Subcutaneous abdominal adipose tissue (tissue), 5 donors: ENCODE data around the gene CPNE1.

Experiments used
- H3K27ac ChIP-seq: one replicate; pipeline ENCODE4 v1.7.0; 2013; ENCODE audit warnings: low read depth, mild to moderate bottlenecking, inconsistent platforms, low read length, moderate library complexity
- H3K27me3 ChIP-seq, 5 donors: one replicate each; pipeline ENCODE4 v1.7.0; 2013; ENCODE audit warnings: low read length in 5 of 5, inconsistent platforms in 1 of 5; ENCODE audit not compliant: control insufficient read depth in 5 of 5, insufficient read depth in 4 of 5
- H3K36me3 ChIP-seq, 5 donors: one replicate each; pipeline ENCODE4 v1.7.0; 2013; ENCODE audit warnings: low read length in 5 of 5; ENCODE audit not compliant: control insufficient read depth in 5 of 5, insufficient read depth in 5 of 5
- H3K4me1 ChIP-seq, 5 donors: one replicate each; pipeline ENCODE4 v1.7.0; 2013; ENCODE audit warnings: low read length in 5 of 5, mild to moderate bottlenecking in 3 of 5, moderate library complexity in 1 of 5; ENCODE audit not compliant: control insufficient read depth in 5 of 5, insufficient read depth in 5 of 5
- H3K4me3 ChIP-seq, 5 donors: one replicate each; pipeline ENCODE4 v1.7.0; 2013; ENCODE audit warnings: low read length in 5 of 5, low read depth in 1 of 5
- H3K9ac ChIP-seq, 5 donors: one replicate each; pipeline ENCODE4 v1.7.0; 2013; ENCODE audit warnings: low read length in 5 of 5, mild to moderate bottlenecking in 4 of 5, moderate library complexity in 3 of 5
- H3K9me3 ChIP-seq, 5 donors: one replicate each; pipeline ENCODE4 v1.7.0; 2013; ENCODE audit warnings: low read length in 5 of 5; ENCODE audit not compliant: control insufficient read depth in 5 of 5
- donor health status: healthy.
- donor health status: healthy.
- donor health status: healthy.
- donor health status: healthy.
- donor health status: healthy.

Gene CPNE1

GRCh38 chr20:35600993-35601973, 63.4 kb downstream of the CPNE1 start:
- Histone ChIP-seq H3K4me3 (peak overlapping the region in 4 of 5 donors; percentile 58 to 67 (median 62)), H3K9me3 (no peaks in the 10 kb centered on the region), H3K4me1 (peaks cover 0 to 18% (median 18%) of the 10 kb centered on the region in 5 donors), H3K36me3 (no peaks in the 10 kb centered on the region), H3K27me3 (peaks cover 3 to 31% (median 14%) of the 10 kb centered on the region in 5 donors), H3K9ac (peak overlapping the region in 2 of 5 donors; percentile 48 to 64), H3K27ac (no peak overlapping the region)

DNA sequence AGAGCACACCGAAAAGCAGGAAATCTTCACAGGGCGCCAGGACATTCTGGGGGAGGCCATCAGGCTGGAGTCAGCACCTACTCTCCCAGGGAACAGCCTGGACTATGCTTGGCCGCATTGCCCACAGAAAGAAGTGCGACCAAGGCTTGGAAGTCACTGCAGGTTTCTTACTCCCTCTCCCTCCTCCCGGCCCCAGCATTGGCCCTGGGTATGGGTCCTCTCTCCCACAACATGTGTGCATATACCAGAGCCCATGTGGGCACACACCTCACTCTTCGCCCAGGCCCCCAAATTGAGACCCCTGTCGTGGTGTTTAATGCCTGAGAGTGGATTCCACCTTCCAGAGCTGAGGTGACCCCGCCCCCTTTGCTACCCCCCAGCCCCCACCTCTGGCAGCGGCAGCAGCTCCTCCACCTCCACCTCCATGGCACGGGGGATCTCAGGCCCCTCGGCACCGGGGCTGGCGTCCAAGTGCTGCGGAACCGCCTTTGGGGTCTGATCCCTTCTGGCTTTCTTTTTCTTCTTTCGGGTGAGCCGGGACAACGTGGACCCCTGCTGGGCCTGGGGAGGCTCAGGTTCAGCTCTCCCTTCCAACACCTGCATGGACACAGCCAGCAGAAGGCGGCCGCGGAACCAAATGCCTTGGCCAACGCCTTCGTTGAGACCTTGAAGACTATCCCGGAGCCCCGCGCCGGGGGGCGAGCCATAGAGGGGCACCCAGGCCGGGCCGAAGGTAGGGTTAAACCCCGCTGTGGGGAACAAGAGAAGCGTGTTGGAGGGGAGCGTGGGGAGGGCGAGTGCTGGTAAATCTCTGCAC, 64.3 kb downstream of the CPNE1 start:
- no peak overlapping the region for H3K27ac ChIP-seq
- H3K9me3 ChIP-seq = no peaks in the 10 kb centered on the region
- H3K4me3 ChIP-seq = peak overlapping the region in 4 of 5 donors; percentile 58 to 67 (median 62)
- H3K27me3 ChIP-seq = peaks cover 3 to 31% (median 14%) of the 10 kb centered on the region in 5 donors
- peaks cover 0 to 18% (median 18%) of the 10 kb centered on the region in 5 donors for H3K4me1 ChIP-seq
- no peaks in the 10 kb centered on the region for H3K36me3 ChIP-seq
- H3K9ac ChIP-seq = peak overlapping the region in 1 of 5 donors; percentile 64

- Histone ChIP-seq H3K4me3 (no peak overlapping the region), H3K36me3 (no peaks in the 10 kb centered on the region), H3K9me3 (no peaks in the 10 kb centered on the region), H3K9ac (no peak overlapping the region), H3K4me1 (peaks cover 0 to 18% (median 18%) of the 10 kb centered on the region in 5 donors), H3K27ac (no peak overlapping the region), H3K27me3 (peaks cover 3 to 31% (median 14%) of the 10 kb centered on the region in 5 donors)
Measured at GRCh38 chr20:35599776-35600120, 65.0 kb downstream of the CPNE1 start.

DNA sequence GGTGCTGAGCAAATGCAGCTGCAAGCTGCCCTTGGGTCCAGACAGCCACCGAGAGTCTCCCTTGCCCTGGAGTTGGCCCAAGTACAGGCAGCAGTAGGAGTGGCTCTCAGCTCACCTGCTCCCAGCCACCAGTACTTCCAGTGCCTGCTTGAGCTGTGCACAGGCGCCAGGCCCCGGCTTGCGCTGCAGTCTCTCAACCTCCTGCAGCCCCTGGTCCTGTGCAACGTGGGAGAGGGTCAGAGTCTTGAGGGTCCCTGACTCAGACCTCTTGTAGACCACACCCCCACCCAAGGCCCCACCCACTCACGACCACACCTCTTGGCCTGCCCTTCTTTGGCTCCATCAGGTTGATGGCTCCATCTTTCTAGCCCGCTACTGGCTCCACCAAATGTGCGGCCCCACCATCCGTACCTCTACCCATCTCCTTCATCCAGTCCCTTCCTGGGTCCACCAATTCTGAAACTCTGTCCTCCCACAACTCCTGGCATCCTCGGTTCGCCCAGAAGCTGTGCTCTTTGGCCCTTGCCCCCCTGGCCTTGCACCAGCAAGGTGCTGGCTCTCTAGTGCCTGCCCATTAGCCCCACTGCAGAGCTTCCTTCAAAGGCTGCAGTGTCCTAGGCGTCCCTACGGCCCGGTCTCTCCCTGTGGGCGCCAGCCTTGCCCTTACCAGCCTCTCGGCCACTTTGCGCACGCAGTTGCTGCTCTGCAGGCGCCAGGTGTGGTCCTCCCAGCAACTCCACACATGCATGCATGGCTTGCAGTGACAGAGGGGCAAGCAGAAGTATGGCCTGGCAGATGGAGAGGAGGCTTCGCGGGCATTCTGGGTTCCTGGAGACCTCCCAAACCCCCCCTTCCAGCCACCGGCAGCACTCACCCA, 65.6 kb downstream of the CPNE1 start:
- Histone ChIP-seq H3K9me3 (no peaks in the 10 kb centered on the region), H3K27me3 (peaks cover 3 to 31% (median 14%) of the 10 kb centered on the region in 5 donors), H3K4me1 (peaks cover 0 to 18% (median 18%) of the 10 kb centered on the region in 5 donors), H3K4me3 (no peak overlapping the region), H3K9ac (no peak overlapping the region), H3K36me3 (no peaks in the 10 kb centered on the region), H3K27ac (no peak overlapping the region)

DNA sequence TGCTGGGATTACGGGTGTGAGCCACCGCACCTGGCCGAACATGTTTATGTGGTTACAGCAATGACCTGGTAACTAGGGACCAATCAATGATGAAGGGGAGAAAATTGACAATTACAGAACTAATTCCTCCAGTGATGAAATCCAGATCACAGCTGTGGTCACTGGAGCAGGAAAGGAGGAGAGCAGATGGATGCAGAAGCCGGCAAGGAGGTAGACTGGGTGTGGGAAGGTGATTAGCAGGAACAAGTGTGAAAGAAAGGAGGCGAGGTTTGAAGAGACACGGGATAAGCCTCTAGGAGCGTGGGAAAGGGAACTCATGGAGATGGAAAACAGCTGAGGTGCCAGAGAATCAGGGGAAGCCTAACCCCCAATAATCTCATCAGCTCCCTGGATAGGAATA, 66.2 kb downstream of the CPNE1 start:
- Histone ChIP-seq H3K27ac (no peak overlapping the region), H3K36me3 (no peaks in the 10 kb centered on the region), H3K9me3 (no peaks in the 10 kb centered on the region), H3K27me3 (peaks cover 3 to 31% (median 14%) of the 10 kb centered on the region in 5 donors), H3K9ac (no peak overlapping the region), H3K4me3 (no peak overlapping the region), H3K4me1 (peaks cover 0 to 18% (median 18%) of the 10 kb centered on the region in 5 donors)

DNA sequence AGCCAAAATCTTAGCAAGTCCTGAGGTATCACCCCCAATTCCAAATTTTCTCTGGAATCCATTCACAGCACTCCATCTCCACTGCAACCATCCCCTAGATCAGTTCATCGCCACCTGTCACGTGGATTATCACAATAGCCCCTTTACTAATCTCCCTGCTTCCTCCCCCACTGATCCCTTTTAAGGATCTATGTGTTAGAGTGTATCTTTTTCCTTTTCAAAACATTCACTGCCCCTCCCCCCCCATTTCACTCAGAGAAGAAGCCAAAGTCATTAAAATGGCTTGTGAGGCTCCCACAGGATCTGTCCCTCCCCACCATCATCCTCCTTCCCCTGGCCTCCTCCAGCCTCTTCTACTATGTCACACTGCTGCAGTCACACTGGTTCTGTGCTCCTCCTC, 67.5 kb downstream of the CPNE1 start:
- Histone ChIP-seq H3K4me3 (no peak overlapping the region), H3K36me3 (no peaks in the 10 kb centered on the region), H3K4me1 (peaks cover 0 to 18% (median 17%) of the 10 kb centered on the region in 5 donors), H3K9me3 (no peaks in the 10 kb centered on the region), H3K27ac (no peak overlapping the region), H3K27me3 (peaks cover 3 to 31% (median 14%) of the 10 kb centered on the region in 5 donors), H3K9ac (no peak overlapping the region)

DNA sequence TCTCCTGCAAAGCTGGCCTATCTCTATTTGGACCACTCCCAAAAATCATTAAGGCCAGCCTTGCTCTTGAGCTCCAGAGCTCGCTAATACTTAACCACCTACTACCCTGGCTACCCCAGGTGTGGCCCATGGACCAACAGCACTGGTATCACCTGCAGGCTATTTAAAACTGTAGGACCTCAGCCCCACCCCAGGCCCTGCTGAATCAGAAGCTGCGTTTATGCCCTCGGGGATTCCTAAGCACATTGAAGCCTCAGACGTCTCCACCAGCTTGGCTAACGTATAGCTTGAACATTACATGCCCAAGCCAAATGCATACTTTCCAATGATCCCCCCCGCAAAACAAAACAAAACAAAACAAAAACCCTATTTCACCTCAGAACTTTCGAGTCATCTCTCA, 68.8 kb downstream of the CPNE1 start:
- H3K36me3 ChIP-seq = no peaks in the 10 kb centered on the region
- H3K27me3 ChIP-seq = peaks cover 3 to 29% (median 14%) of the 10 kb centered on the region in 5 donors
- H3K9me3 ChIP-seq = no peaks in the 10 kb centered on the region
- H3K27ac ChIP-seq = no peak overlapping the region
- no peak overlapping the region for H3K4me3 ChIP-seq
- H3K9ac ChIP-seq = no peak overlapping the region
- peaks cover 0 to 5% (median 4%) of the 10 kb centered on the region in 5 donors for H3K4me1 ChIP-seq

DNA sequence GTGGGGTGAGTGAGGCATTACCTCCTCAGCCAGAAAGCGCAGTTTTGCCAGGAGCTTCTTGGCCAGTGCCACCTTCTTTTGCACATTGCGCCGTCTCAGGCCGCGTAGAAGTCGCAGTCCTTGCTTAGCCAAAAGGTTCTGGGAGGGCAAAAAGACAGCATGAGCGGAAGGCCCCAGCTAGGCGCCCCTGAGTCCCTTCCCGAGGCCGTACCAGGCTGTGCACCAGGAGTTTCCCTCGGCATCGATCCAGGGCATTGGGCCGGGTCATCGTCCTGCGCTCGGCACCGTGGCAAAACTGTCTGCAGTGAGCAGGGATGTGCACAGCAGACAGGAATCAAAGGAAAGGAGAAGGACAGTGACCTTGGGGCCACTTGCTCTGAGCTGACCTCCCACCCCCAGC, 69.2 kb downstream of the CPNE1 start:
- peaks cover 0 to under 1% (median 0%) of the 10 kb centered on the region in 5 donors for H3K4me1 ChIP-seq
- H3K9me3 ChIP-seq = no peaks in the 10 kb centered on the region
- no peak overlapping the region for H3K27ac ChIP-seq
- H3K27me3 ChIP-seq = peaks cover 3 to 24% (median 12%) of the 10 kb centered on the region in 5 donors
- no peak overlapping the region for H3K9ac ChIP-seq
- H3K36me3 ChIP-seq = no peaks in the 10 kb centered on the region
- no peak overlapping the region for H3K4me3 ChIP-seq

DNA sequence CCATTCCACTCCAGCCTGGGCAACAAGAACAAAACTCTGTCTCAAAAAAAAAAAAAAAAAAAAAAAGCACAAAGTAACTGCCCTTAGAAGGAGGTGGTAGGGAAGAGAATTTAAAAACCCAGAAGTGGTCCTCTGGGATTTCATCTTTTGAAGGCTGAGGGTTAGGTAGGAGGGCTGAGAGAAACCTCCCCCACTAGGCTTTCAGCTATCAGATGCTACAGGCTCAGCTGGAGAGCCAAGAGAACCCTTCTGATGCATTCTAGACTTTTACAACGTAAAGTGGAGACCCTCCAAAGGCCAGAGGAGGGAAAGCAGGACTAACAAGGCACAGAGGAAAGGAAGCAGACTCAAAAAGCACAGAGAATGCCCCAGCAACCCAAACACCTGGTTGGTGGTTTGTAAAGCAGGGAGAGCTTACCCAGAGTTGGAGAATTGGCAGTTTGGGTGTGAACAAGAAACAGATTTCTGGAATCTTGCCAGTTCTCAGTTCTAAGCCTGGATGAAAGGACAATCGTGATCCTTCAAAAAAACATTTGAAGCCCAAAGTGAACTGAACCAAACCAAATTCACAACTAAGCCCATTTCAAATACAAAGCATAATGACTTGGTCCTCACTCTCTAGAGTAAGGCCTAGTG, 72.2 kb downstream of the CPNE1 start:
- Histone ChIP-seq H3K36me3 (no peaks in the 10 kb centered on the region), H3K9me3 (no peaks in the 10 kb centered on the region), H3K9ac (no peak overlapping the region), H3K27me3 (peaks cover 0 to 1% (median 0%) of the 10 kb centered on the region in 5 donors), H3K4me1 (no peaks in the 10 kb centered on the region), H3K27ac (no peak overlapping the region), H3K4me3 (no peak overlapping the region)
